Chondrocyte (in vitro differentiated cells): ENCODE measurements around the gene STEAP1B. TPM values are rescaled to one million over a fixed set of nuclear protein-coding genes. Genes with fewer than 3 reads are reported as not detected.

ENCODE experiments used
- DNase-seq: peaks from one replicate; pipeline ENCODE4 v3.0.0; 2021; ENCODE audit warnings: mixed read lengths, low spot score
- H3K27ac Mint-ChIP-seq: one replicate; pipeline ENCODE4 v1.8.0; 2021; ENCODE audit warnings: mild to moderate bottlenecking, moderate library complexity, mixed read lengths; ENCODE audit not compliant: unreplicated experiment
- H3K27me3 Mint-ChIP-seq: 2 replicates; pipeline ENCODE4 v1.8.0; 2021; ENCODE audit warnings: low read depth, mixed read lengths
- H3K36me3 Mint-ChIP-seq: 2 replicates; pipeline ENCODE4 v1.8.0; 2021; ENCODE audit warnings: low read depth, mixed read lengths
- H3K4me1 Mint-ChIP-seq: 2 replicates; pipeline ENCODE4 v1.8.0; 2021; ENCODE audit warnings: low read depth, mild to moderate bottlenecking, mixed read lengths
- H3K4me3 Mint-ChIP-seq: one replicate; pipeline ENCODE4 v1.8.0; 2021; ENCODE audit warnings: mild to moderate bottlenecking, moderate library complexity, mixed read lengths; ENCODE audit not compliant: unreplicated experiment
- H3K9me3 Mint-ChIP-seq: 2 replicates; pipeline ENCODE4 v1.8.0; 2021; ENCODE audit warnings: low read depth, mixed read lengths
- total RNA-seq: library from RNA; stranded (reverse); gene quantifications from 3 replicates; pipeline ENCODE4 v1.2.1, GENCODE V29; 2021
- TF ChIP-seq, protein P1 (sequence below): fragments of 200-600 bp; sonication (generic); IDR thresholded peaks from 2 replicates; pipeline ENCODE4 v1.5.0; 2021; ENCODE audit warnings: antibody characterized with exemption, mild to moderate bottlenecking, moderate library complexity

Gene STEAP1B
- total RNA-seq, 1 donor from 2014 or later, result 4.2 TPM

DNA sequence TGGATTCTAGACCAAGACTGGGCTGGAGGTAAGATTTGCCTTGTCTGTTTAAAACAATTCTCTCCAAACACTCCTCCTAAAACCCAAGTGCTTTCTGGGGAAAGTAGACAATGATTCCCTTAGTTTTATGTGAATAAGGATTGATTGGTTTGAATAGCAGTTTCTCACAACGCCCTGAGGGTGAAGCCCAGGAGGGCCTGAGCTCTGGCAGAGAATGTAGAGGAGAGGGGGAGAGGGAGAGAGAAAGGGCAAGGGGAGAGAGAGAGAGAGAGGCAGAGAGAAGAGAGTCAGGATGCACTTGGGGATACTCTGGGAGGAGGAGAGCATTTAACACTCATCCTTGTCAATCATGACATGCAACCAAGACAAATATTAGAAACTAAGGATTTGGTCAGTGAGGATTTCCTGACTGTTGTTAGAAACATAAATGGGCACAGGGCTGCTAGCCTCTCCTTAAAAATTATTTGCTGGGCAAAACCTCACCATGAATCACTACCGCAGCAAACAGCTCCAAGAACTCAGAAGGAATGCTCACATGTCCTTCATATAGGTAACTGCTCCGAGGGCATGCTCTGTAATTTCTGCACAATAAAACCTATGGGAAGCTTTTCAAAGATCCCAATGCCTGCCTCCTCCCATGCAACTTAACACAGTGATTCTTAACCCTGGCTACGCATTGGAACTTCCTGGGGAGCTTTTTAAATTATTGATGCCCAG is 87.9 kb downstream of the STEAP1B start:
- Mint-ChIP-seq H3K9me3 (peaks cover 3% of the 10 kb centered on the region), H3K4me1 (no peaks in the 10 kb centered on the region), H3K27me3 (no peaks in the 10 kb centered on the region), H3K27ac (no peak overlapping the region), H3K4me3 (no peak overlapping the region), H3K36me3 (no peaks in the 10 kb centered on the region)
- DNase-seq, result no peak
- TF ChIP-seq, protein P1, sequence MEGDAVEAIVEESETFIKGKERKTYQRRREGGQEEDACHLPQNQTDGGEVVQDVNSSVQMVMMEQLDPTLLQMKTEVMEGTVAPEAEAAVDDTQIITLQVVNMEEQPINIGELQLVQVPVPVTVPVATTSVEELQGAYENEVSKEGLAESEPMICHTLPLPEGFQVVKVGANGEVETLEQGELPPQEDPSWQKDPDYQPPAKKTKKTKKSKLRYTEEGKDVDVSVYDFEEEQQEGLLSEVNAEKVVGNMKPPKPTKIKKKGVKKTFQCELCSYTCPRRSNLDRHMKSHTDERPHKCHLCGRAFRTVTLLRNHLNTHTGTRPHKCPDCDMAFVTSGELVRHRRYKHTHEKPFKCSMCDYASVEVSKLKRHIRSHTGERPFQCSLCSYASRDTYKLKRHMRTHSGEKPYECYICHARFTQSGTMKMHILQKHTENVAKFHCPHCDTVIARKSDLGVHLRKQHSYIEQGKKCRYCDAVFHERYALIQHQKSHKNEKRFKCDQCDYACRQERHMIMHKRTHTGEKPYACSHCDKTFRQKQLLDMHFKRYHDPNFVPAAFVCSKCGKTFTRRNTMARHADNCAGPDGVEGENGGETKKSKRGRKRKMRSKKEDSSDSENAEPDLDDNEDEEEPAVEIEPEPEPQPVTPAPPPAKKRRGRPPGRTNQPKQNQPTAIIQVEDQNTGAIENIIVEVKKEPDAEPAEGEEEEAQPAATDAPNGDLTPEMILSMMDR, result no peak

DNA sequence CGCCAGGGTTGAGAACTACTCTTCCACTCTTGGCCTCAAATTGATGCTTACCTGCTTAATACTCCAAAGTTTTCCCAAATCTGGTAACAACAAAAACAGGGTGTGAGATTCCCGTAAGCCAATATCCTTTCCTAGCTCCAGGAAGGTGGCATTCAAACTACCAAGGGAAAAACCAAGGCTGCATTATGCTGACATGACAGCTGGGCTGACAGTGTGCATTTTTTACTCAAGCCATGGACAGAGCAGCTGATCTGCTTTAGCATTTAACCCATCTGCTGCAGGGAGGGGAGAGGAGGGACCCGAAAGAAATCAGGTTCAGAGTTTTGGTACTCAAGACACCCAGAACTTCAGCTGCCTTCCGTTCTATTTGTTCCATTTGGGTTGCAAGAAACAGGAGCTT is 93.3 kb downstream of the STEAP1B start:
- H3K36me3 Mint-ChIP-seq, result no peaks in the 10 kb centered on the region

DNA sequence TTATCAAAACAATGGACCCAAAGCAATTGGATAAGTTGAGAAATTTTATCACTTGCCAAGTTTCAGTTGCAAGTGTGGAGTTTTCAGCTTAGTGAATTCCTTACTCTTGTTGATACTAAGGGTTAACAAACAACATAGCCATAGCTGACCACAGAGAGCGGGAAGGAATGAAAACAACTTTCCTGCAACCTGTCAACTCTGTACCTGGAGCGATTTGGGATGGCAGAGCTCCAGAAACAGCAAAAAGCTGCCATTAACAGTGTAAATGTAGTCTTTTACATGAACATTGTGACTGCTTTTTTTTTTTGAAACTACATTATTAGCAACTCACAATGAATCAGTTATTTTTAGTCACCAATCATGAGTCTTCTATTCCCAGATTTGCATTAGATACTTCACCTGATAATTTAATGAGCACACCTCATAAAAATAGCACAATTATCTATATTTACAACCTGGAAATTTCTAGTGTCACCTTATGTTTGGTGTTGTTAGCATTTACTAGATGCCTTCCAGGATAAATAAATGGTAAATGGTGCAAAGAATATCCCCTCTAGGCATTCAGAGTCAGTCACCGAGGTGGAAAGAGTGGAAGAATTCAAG is 95.5 kb downstream of the STEAP1B start:
- Mint-ChIP-seq H3K9me3 (peaks cover 3% of the 10 kb centered on the region), H3K27me3 (no peaks in the 10 kb centered on the region)

More for the DNA sequence above, 93.3 kb downstream of the STEAP1B start:
- TF ChIP-seq, protein P1, result no peak
- Mint-ChIP-seq H3K27ac (no peak overlapping the region), H3K4me1 (peaks cover 8% of the 10 kb centered on the region), H3K27me3 (no peaks in the 10 kb centered on the region), H3K9me3 (peaks cover 3% of the 10 kb centered on the region), H3K4me3 (no peak overlapping the region)
- DNase-seq, result no peak

DNA sequence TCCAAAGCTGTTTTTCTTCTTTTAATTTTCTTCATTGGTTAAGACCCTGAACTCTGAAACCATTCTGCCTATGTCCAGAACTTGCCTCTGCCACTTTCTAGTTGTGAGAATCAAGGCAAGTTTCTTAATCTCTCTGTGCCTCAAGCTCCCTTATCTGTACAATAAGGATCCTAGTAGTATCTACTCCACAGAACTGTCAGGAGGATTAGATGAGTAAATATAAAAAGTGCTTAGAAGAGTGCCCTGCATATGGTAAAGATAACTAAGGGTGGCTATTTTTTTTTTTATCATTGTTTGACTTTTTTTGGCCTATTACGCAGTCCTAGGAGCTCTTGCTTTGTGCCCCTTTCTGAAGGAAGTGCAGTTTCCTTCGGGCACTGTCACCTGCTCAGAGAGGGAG is 96.6 kb downstream of the STEAP1B start:
- no peaks in the 10 kb centered on the region for H3K27me3 Mint-ChIP-seq
- H3K36me3 Mint-ChIP-seq, result no peaks in the 10 kb centered on the region
- peaks cover 38% of the 10 kb centered on the region for H3K4me1 Mint-ChIP-seq
- H3K4me3 Mint-ChIP-seq, result no peak overlapping the region
- H3K9me3 Mint-ChIP-seq, result peaks cover 3% of the 10 kb centered on the region
- DNase-seq, result no peak
- no peak overlapping the region for H3K27ac Mint-ChIP-seq
- TF ChIP-seq, protein P1, result no peak

More for the DNA sequence above, 95.5 kb downstream of the STEAP1B start:
- Mint-ChIP-seq H3K4me1 (peaks cover 30% of the 10 kb centered on the region), H3K27ac (no peak overlapping the region), H3K36me3 (no peaks in the 10 kb centered on the region), H3K4me3 (no peak overlapping the region)
- DNase-seq, result no peak
- TF ChIP-seq, protein P1, result no peak

DNA sequence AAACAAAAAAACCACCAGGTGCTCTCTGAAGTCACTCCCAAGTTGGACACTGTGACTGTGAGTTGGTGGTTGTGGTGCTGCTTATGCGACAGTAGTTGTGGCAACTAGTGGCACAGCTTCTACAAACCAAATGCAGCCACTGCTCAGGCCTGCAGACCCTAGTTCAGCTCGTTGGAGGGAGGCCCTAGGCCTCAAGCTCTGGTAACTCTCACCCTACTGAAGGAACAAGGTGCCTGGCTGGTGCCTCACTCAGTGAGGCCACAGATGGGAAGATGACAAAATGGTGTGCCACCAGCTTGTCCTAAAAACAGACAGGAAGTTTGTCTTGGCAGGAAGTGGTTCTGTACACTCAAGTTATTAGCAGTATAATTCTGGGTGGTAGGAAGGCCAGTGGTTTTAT is 97.7 kb downstream of the STEAP1B start:
- peak overlapping the region; percentile 56 for H3K27ac Mint-ChIP-seq
- H3K4me1 Mint-ChIP-seq, result peaks cover 45% of the 10 kb centered on the region
- no peaks in the 10 kb centered on the region for H3K36me3 Mint-ChIP-seq
- no peak overlapping the region for H3K4me3 Mint-ChIP-seq
- H3K9me3 Mint-ChIP-seq, result peaks cover 1% of the 10 kb centered on the region
- DNase-seq, result no peak
- no peaks in the 10 kb centered on the region for H3K27me3 Mint-ChIP-seq
- TF ChIP-seq, protein P1, result no peak
